ENCODE data around the gene SRC.

Gene SRC

DNA sequence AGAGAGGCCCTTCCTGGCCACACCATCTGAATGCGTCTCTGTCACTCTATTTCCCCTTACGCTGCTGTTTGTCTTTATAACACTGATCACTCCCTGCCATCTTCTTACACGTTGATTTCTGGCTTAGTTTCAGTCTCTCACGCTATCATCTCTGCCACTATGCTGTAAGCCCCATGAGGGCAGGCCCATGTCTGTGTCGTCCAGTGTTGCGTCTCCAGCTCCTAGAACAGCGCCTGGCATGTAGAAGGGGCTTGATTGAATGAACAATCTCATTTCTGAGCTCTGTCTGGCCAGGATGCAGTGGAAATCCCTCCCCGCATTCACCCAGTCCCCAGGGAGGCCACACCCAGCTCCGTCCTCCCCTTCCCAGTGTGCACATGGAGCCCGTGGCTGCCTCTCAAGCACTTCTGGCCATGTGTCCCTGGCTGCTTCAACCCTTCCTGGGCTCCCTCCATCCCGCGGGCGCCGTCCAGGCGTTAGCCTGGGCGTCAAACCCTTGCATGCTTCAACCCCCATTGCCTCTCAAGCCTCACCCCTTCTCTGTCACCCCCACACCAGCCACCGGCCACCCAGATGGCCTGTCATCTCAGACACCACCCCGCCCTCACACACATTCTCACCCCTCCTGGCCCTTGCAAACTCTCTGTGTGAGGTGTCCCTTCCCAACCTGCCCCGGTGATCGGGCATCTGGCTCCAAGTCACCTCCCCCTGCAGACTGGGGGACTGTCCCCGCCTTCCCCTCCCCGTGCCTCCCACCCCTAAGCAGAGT, 71.1 kb downstream of the SRC start:
- no peak for DNase-seq
- TF ChIP-seq GATA1 (IDR thresholded peaks at IDR 0.05; ENCODE audit: low read depth, low read length), result no peak
- no peak for TF ChIP-seq POLR2A (IDR thresholded peaks at IDR 0.05; ENCODE audit: low read length)

- TF ChIP-seq GATA1 (IDR thresholded peaks at IDR 0.05; ENCODE audit: low read depth, low read length) (no peak), POLR2A (IDR thresholded peaks at IDR 0.05; ENCODE audit: low read length) (no peak)
- no peak for DNase-seq
Measured at GRCh38 chr20:37417617-37418467, 71.9 kb downstream of the SRC start.

DNA sequence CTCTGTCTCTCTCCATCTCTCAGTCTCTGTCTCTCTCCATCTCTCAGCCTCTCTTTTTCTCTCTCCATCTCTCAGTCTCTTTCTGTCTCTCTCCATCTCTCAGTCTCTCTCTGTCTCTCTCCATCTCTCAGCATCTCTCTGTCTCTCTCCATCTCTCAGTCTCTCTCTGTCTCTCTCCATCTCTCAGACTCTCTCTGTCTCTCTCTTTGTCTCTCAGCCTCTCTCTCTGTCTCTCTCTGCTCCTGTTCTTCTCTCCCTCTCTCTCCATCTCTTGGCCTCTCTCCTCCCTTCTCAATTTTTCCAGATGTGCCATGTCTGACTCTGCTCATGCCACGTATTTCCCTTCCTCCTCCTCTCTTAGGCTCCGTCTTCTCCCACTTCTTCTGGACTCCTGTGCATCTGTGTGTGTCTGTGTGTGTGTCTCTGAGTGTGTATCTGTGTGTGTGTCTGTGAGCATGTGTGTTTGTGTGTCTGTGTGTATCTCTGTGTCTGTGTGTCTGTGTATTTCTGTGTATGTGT, 72.7 kb downstream of the SRC start:
- DNase-seq, result no peak
- TF ChIP-seq POLR2A (IDR thresholded peaks at IDR 0.05; ENCODE audit: low read length), result no peak
- no peak for TF ChIP-seq GATA1 (IDR thresholded peaks at IDR 0.05; ENCODE audit: low read depth, low read length)

GRCh38 chr20:37419307-37419706, 73.4 kb downstream of the SRC start:
- TF ChIP-seq GATA1 (IDR thresholded peaks at IDR 0.05; ENCODE audit: low read depth, low read length) (no peak), POLR2A (IDR thresholded peaks at IDR 0.05; ENCODE audit: low read length) (no peak)
- DNase-seq, result no peak

GRCh38 chr20:37419774-37420542, 74.0 kb downstream of the SRC start:
- TF ChIP-seq POLR2A (IDR thresholded peaks at IDR 0.05; ENCODE audit: low read length), result no peak
- TF ChIP-seq GATA1 (IDR thresholded peaks at IDR 0.05; ENCODE audit: low read depth, low read length), result no peak
- DNase-seq, result no peak

GRCh38 chr20:37420610-37421009, 74.7 kb downstream of the SRC start:
- DNase-seq, result no peak
- no peak for TF ChIP-seq GATA1 (IDR thresholded peaks at IDR 0.05; ENCODE audit: low read depth, low read length)

- no peak for DNase-seq
- TF ChIP-seq GATA1 (IDR thresholded peaks at IDR 0.05; ENCODE audit: low read depth, low read length) (no peak), POLR2A (IDR thresholded peaks at IDR 0.05; ENCODE audit: low read length) (no peak)
Measured at GRCh38 chr20:37421060-37421905, 75.3 kb downstream of the SRC start.

DNA sequence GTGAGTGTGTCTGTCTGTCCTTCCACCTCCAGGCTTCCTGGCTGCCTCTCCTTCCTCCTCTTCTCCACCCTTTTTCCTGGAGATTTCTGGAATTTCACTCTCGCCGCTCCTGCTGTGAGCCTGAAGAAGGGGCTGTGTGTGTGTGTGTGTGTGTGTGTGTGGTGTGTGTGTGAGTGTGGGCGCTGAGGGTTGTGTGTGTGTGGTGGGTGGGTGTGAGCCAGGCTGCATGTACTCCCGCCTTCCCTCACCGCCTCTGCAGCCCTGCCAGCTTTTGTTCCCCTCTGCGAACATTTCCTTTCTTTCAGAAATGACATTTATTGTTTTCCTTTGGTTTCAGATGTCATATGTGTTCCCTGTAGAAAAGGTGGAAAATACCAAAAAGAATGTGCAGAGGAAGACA, 76.0 kb downstream of the SRC start:
- DNase-seq, result no peak
- TF ChIP-seq GATA1 (IDR thresholded peaks at IDR 0.05; ENCODE audit: low read depth, low read length) (no peak), POLR2A (IDR thresholded peaks at IDR 0.05; ENCODE audit: low read length) (no peak)

DNA sequence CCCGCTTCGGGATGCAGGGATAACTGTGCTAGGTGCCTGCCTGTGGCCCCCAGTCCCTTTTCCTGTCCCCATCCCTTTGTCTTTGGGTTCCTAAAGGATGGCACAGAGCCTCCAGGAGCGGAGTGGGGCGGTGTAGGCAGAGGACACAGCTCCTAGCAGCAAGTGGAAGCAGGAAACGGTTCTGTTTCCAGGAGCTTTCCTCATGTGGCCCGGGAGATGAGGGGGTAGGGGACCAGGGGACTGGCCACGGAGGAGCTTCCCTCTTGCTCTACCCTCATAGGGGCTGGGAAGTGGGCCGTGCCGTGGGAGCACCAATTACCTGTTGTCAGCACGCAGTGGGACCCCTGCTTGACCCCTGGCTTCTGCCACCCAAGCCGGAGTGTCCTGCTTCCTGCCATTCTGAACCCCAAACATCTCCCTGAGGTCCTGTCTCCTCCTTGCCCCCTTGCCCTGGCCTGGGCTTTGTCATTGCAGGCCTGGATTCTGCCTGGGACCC, 76.9 kb downstream of the SRC start:
- TF ChIP-seq GATA1 (IDR thresholded peaks at IDR 0.05; ENCODE audit: low read depth, low read length) (no peak), POLR2A (IDR thresholded peaks at IDR 0.05; ENCODE audit: low read length) (no peak)
- no peak for DNase-seq

GRCh38 chr20:37423545-37423944, 77.6 kb downstream of the SRC start:
- TF ChIP-seq GATA1 (IDR thresholded peaks at IDR 0.05; ENCODE audit: low read depth, low read length) (no peak), POLR2A (IDR thresholded peaks at IDR 0.05; ENCODE audit: low read length) (no peak)

GRCh38 chr20:37424062-37424851, 78.3 kb downstream of the SRC start:
- no peak for TF ChIP-seq POLR2A (IDR thresholded peaks at IDR 0.05; ENCODE audit: low read length)
- no peak for TF ChIP-seq GATA1 (IDR thresholded peaks at IDR 0.05; ENCODE audit: low read depth, low read length)
- DNase-seq, result no peak

More at GRCh38 chr20:37423545-37423944, 77.6 kb downstream of the SRC start:
- no peak for DNase-seq

DNA sequence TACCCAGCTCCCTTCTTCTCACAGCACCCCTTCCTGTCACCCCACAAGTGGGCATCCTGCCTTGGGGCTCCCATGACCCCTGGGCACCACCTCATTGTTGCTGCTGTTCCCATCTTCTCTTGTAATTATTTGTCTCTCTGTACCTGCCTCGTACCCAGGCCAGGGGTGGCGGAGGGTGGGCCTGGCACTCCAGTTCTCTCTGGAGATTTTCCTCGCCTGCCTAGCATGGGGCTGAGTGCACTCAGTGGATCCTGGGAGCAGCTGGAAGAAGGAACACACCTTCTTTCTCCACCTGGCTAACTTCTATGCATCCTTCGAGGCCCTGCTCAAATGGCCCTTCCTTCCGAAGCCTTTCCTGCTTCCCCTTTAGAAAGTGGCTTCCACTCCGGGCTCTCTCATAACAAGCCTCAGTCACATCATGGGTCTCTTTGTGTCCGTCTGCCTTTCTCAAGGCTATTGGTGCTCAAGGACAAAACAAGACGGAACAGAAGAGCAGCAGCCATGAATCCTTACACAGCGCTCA, 79.2 kb downstream of the SRC start:
- DNase-seq, result no peak
- TF ChIP-seq GATA1 (IDR thresholded peaks at IDR 0.05; ENCODE audit: low read depth, low read length) (no peak), POLR2A (IDR thresholded peaks at IDR 0.05; ENCODE audit: low read length) (no peak)

Measured in erythroblast (primary cell).